Heart left ventricle (tissue), 13 donors: ENCODE measurements around the gene C12orf56.

Experiments
- CTCF ChIP-seq, 12 donors: fragments of 200-600 bp; sonication (generic) in 4 of 12; IDR thresholded peaks; one replicate each; pipeline versions ENCODE4 v1.5.0 to v1.8.0; 2018 to 2022; ENCODE audit warnings: antibody characterized with exemption in 12 of 12, mild to moderate bottlenecking in 5 of 12
- POLR2A ChIP-seq, 2 donors: fragments of 450-650 bp; IDR thresholded peaks; one replicate each; pipeline ENCODE4 v1.6.1; 2017; ENCODE audit warnings: antibody characterized with exemption in 2 of 2, mild to moderate bottlenecking in 2 of 2, moderate library complexity in 2 of 2
- donor health status: ischemic (EF 13 %, LVEDD 7.1; RV severe dilation, severe dysfunction).
- donor health status: DM: no; HTN: yes; CAD: no.
- donor health status: DM: no; HTN: no; CAD: no.
- donor health status: ischemic (EF 25% LVEDD 6.9; RV normal size, moderate dysfunction).
- donor health status: ischemic (EF 25% LVEDD 5.7; RV mildly dilated, moderate dysfunction).
- donor health status: ischemic (EF 35%, LVEDD 5.7; RV mildly dilated, moderate dysfunction).
- donor health status: nonischemic (EF 11% LVEDD 7.7; RV severe dilation, severe dysfunction).
- donor health status: DM: yes; HTN: yes; CAD: no.
- donor health status: PGD.
- donor health status: ischemic (EF 29% LVEDD 5.4; RV normal size, mild dysfunction).
- donor health status: nonischemic (EF 23%, LVEDD 6.1; RV moderate dilation, normal function).

DNA sequence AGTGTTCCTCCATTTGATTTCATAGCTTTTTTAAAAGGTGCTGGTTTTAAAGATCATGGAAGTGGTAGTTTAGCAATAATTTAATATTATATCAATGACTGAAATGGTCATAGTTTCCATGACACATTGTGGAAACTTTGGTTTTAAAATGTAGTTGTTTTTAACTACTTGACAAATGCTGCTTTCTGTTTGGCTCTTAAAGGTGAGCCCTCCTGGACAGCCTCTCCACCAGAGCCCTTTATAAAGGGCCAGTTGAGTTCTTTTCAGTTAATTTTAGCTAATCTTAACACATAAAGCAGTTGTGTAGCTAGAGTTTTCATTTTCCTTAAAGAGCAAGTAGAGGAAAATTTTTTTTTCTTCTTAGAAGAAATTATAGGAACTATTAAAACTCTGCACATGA, 27.7 kb upstream of the C12orf56 start:
- TF ChIP-seq CTCF (IDR thresholded peaks at IDR 0.05) (no peak), POLR2A (IDR thresholded peaks at IDR 0.05) (no peak)
